ENCODE data around the gene FBLIM1. TPM values are rescaled to one million over a fixed set of nuclear protein-coding genes. Genes with fewer than 3 reads are reported as not detected.

The FBLIM1 gene
- total RNA-seq, 2 donors from 2014 or later = 0.21 TPM; not detected in 1

- no peaks in the 10 kb centered on the region for H3K36me3 Mint-ChIP-seq (ENCODE audit: low read depth)
- no peaks in the 10 kb centered on the region for H3K9me3 ChIP-seq (ENCODE audit: control insufficient read depth, low read length, poor library complexity, severe bottlenecking)
- no peak overlapping the region for H3K27ac Mint-ChIP-seq
- H3K4me1 Mint-ChIP-seq = peaks cover 8% of the 10 kb centered on the region
- H3K4me3 Mint-ChIP-seq = no peak overlapping the region
- no peak for ATAC-seq
- no peak for DNase-seq
- no peaks in the 10 kb centered on the region for H3K27me3 Mint-ChIP-seq
Measured at GRCh38 chr1:15744122-15744679, 14.4 kb upstream of the FBLIM1 start.

- ATAC-seq = no peak
- no peaks in the 10 kb centered on the region for H3K27me3 Mint-ChIP-seq
- H3K4me3 Mint-ChIP-seq = no peak overlapping the region
- H3K27ac Mint-ChIP-seq = no peak overlapping the region
- H3K36me3 Mint-ChIP-seq (ENCODE audit: low read depth) = no peaks in the 10 kb centered on the region
- peaks cover 2% of the 10 kb centered on the region for H3K4me1 Mint-ChIP-seq
- H3K9me3 ChIP-seq (ENCODE audit: control insufficient read depth, low read length, poor library complexity, severe bottlenecking) = no peaks in the 10 kb centered on the region
- no peak for DNase-seq
Measured at GRCh38 chr1:15747378-15747777, 11.2 kb upstream of the FBLIM1 start.

DNA sequence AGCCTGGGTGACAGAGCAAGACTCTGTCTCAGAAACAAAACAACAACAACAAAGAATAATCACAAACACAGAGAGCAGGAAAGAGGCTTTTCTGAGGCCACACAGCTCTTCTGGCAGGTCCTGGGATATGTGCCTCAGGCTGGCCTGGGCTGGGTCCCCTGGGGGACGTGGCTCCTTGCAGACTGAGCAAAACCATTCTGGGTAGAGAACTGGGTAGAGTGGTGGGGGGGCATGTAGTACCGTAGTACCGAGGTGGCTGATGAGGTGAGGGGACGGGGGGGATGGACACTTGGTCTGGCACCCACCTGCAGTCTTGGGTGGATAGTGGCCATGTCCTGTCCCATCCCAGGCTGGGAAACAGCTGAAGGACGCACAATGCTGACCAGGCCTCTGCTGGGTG lies 10.3 kb upstream of the FBLIM1 start:
- Mint-ChIP-seq H3K27ac (no peak overlapping the region), H3K4me3 (no peak overlapping the region), H3K36me3 (ENCODE audit: low read depth) (no peaks in the 10 kb centered on the region), H3K4me1 (peaks cover 2% of the 10 kb centered on the region), H3K27me3 (no peaks in the 10 kb centered on the region)
- no peaks in the 10 kb centered on the region for H3K9me3 ChIP-seq (ENCODE audit: control insufficient read depth, low read length, poor library complexity, severe bottlenecking)
- ATAC-seq (no peak), DNase-seq (no peak)

DNA sequence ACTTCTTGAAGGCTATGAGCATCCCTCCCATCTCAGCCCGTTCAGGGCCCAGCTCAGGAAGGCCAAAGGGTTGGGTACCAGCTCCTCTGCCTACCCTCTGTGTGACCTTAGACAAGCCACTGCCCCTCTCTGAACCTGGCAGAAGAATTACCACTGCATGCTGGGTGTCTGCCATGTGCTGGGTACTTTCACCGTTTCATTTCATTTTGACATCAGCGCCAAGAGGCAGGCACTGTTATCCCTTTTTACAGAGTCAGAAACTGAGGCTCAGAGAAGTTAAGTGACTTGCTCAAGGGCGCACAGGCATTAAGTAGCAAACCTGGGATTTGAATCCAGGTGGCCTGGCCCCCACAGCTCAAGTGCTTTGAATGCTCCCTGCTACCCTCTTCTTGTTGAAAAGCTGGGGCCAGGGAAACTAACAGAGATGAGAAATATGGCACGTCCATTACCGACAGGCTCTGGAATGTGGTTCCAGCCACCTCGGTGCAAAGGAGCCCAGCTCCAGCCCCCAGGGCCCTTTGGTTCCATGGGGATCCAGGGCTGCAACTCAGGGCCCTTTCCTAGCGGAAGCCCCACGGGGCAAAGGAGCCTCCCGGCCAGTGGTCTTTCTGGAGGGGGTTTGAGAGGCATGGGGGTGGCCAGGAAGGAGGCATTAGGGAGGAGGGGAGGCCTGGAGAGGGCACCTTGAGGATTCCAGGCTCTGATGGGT lies 9.8 kb upstream of the FBLIM1 start:
- H3K4me1 Mint-ChIP-seq = peaks cover 2% of the 10 kb centered on the region
- no peak for ATAC-seq
- no peaks in the 10 kb centered on the region for H3K9me3 ChIP-seq (ENCODE audit: control insufficient read depth, low read length, poor library complexity, severe bottlenecking)
- H3K36me3 Mint-ChIP-seq (ENCODE audit: low read depth) = no peaks in the 10 kb centered on the region
- no peak overlapping the region for H3K4me3 Mint-ChIP-seq
- H3K27ac Mint-ChIP-seq = no peak overlapping the region
- DNase-seq = no peak
- no peaks in the 10 kb centered on the region for H3K27me3 Mint-ChIP-seq

- ATAC-seq = no peak
- H3K27ac Mint-ChIP-seq = no peak overlapping the region
- no peaks in the 10 kb centered on the region for H3K36me3 Mint-ChIP-seq (ENCODE audit: low read depth)
- no peak overlapping the region for H3K4me3 Mint-ChIP-seq
- no peaks in the 10 kb centered on the region for H3K9me3 ChIP-seq (ENCODE audit: control insufficient read depth, low read length, poor library complexity, severe bottlenecking)
- H3K27me3 Mint-ChIP-seq = no peaks in the 10 kb centered on the region
- no peak for DNase-seq
- peaks cover 1% of the 10 kb centered on the region for H3K4me1 Mint-ChIP-seq
Measured at GRCh38 chr1:15749399-15750291, 8.9 kb upstream of the FBLIM1 start.

- Mint-ChIP-seq H3K4me1 (no peaks in the 10 kb centered on the region), H3K36me3 (ENCODE audit: low read depth) (no peaks in the 10 kb centered on the region), H3K4me3 (no peak overlapping the region), H3K27ac (peak overlapping the region; percentile 60), H3K27me3 (peaks cover 7% of the 10 kb centered on the region)
- ATAC-seq (no peak), DNase-seq (no peak)
- H3K9me3 ChIP-seq (ENCODE audit: control insufficient read depth, low read length, poor library complexity, severe bottlenecking) = no peaks in the 10 kb centered on the region
Measured at GRCh38 chr1:15750924-15751323, 7.7 kb upstream of the FBLIM1 start.

DNA sequence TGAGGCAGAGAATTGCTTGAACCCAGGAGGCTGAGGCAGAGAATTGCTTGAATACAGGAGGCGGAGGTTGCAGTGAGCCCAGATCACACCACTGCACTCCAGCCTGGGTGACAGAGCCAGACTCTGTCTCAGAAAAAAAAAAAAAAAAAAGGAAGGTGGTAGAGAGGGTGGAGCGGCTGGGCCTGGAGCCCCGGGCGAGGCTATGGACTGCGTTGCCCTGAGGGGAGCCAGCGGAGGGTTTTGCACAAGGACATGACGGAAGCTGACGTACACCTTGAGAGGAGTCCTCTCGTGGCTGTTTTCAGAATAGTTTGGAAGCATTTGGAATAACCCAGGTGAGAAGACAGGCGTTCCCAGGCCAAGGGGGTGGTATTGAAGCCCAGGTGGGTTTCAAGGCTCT lies 6.9 kb upstream of the FBLIM1 start:
- Mint-ChIP-seq H3K4me1 (peaks cover 5% of the 10 kb centered on the region), H3K27ac (no peak overlapping the region), H3K4me3 (no peak overlapping the region), H3K36me3 (ENCODE audit: low read depth) (no peaks in the 10 kb centered on the region), H3K27me3 (peaks cover 14% of the 10 kb centered on the region)
- DNase-seq (no peak), ATAC-seq (no peak)
- no peaks in the 10 kb centered on the region for H3K9me3 ChIP-seq (ENCODE audit: control insufficient read depth, low read length, poor library complexity, severe bottlenecking)

- H3K27ac Mint-ChIP-seq = no peak overlapping the region
- H3K27me3 Mint-ChIP-seq = peaks cover 29% of the 10 kb centered on the region
- no peak overlapping the region for H3K4me3 Mint-ChIP-seq
- H3K4me1 Mint-ChIP-seq = peaks cover 12% of the 10 kb centered on the region
- ATAC-seq (no peak), DNase-seq (no peak)
- H3K36me3 Mint-ChIP-seq (ENCODE audit: low read depth) = no peaks in the 10 kb centered on the region
- no peaks in the 10 kb centered on the region for H3K9me3 ChIP-seq (ENCODE audit: control insufficient read depth, low read length, poor library complexity, severe bottlenecking)
Measured at GRCh38 chr1:15753776-15754175, 4.8 kb upstream of the FBLIM1 start.

- DNase-seq (no peak), ATAC-seq (no peak)
- Mint-ChIP-seq H3K36me3 (ENCODE audit: low read depth) (no peaks in the 10 kb centered on the region), H3K27ac (peak overlapping the region; percentile 34), H3K4me1 (peaks cover 14% of the 10 kb centered on the region), H3K27me3 (peaks cover 35% of the 10 kb centered on the region), H3K4me3 (no peak overlapping the region)
- H3K9me3 ChIP-seq (ENCODE audit: control insufficient read depth, low read length, poor library complexity, severe bottlenecking) = no peaks in the 10 kb centered on the region
Measured at GRCh38 chr1:15755021-15755645, 3.5 kb upstream of the FBLIM1 start.

DNA sequence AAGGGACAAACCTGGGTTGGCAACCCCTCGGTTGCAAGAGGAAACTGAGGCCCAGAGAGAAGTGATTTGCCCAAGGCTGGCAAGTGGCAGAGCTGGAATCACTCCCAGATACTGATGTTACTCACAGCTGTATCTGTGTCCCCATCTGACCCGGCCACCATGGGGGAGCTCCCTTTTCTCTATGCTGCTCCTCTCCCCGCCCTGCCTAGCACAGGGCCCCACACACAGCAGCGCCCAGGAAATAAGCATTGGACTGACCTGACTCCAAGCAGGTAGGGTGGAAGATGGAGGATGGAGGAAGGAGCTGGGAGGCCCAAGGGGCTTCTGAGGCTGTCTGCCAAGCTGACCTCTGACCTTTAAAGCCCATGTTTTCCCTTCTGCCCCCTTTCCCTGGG lies 3.0 kb upstream of the FBLIM1 start:
- peaks cover 14% of the 10 kb centered on the region for H3K4me1 Mint-ChIP-seq
- peaks cover 37% of the 10 kb centered on the region for H3K27me3 Mint-ChIP-seq
- H3K27ac Mint-ChIP-seq = no peak overlapping the region
- no peaks in the 10 kb centered on the region for H3K36me3 Mint-ChIP-seq (ENCODE audit: low read depth)
- no peak for ATAC-seq
- no peaks in the 10 kb centered on the region for H3K9me3 ChIP-seq (ENCODE audit: control insufficient read depth, low read length, poor library complexity, severe bottlenecking)
- H3K4me3 Mint-ChIP-seq = peak overlapping the region; percentile 69
- no peak for DNase-seq

- H3K27me3 Mint-ChIP-seq = peaks cover 44% of the 10 kb centered on the region
- H3K36me3 Mint-ChIP-seq (ENCODE audit: low read depth) = no peaks in the 10 kb centered on the region
- H3K9me3 ChIP-seq (ENCODE audit: control insufficient read depth, low read length, poor library complexity, severe bottlenecking) = no peaks in the 10 kb centered on the region
- H3K4me1 Mint-ChIP-seq = peaks cover 14% of the 10 kb centered on the region
- no peak for DNase-seq
- H3K4me3 Mint-ChIP-seq = peak overlapping the region; percentile 69
- peak; percentile 45 for ATAC-seq
- peak overlapping the region; percentile 34 for H3K27ac Mint-ChIP-seq
Measured at GRCh38 chr1:15756143-15757015, 2.2 kb upstream of the FBLIM1 start.

- peaks cover 16% of the 10 kb centered on the region for H3K4me1 Mint-ChIP-seq
- no peak overlapping the region for H3K27ac Mint-ChIP-seq
- peak overlapping the region; percentile 65 for H3K4me3 Mint-ChIP-seq
- DNase-seq (no peak), ATAC-seq (no peak)
- H3K9me3 ChIP-seq (ENCODE audit: control insufficient read depth, low read length, poor library complexity, severe bottlenecking) = no peaks in the 10 kb centered on the region
- H3K27me3 Mint-ChIP-seq = peaks cover 50% of the 10 kb centered on the region
- H3K36me3 Mint-ChIP-seq (ENCODE audit: low read depth) = no peaks in the 10 kb centered on the region
Measured at GRCh38 chr1:15757016-15757543, 1.5 kb upstream of the FBLIM1 start.
